Ecto neural progenitor cell (in vitro differentiated cells): ENCODE results near the gene CCDC34.
"Not testable (repeated sequence)": the region's sequence is repeated elsewhere in the genome, so short reads cannot be mapped to it uniquely, and the experiment has no call there.

Experiments used
- DNase-seq: peaks from one replicate; pipeline ENCODE4 v3.0.0-alpha.2; 2018; ENCODE audit warnings: low spot score

CCDC34 gene

DNA sequence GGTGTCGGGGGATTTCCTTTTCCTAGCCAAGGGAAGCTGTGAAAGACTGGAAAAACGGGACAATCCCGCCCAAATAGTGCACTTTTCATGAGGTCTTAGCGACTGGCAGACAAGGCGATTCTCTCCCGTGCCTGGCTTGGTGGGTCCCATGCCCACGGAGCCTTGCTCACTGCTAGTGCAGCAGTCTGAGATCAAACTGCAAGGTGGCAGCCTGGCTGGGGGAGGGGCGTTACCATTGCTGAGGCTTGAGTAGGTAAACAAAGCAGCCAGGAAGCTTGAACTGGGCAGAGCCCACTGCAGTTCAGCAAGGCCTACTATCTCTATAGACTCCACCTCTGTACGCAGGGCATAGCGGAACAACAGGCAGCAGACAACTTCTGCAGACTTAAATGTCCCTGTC lies 41.7 kb downstream of the CCDC34 start:
- DNase-seq: not testable (repeated sequence)

DNA sequence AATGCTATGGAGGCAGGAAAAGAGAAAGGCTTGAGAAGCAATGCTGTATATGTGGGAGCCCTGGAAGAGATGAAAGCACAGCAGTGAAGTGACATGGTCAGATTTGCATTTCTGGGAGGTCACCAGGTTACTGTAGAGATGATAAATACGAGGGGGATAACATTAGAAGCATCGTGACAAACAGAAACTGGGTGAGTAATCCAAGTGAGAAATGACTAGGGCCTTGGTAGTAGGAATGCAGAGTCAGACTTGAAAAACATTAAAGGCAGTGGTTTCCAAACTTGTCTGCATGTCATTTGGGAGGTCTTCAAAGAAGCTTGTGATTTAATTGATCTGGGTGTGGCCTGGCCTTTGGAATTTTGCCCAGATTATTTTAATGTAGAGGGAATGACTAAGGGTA lies 43.9 kb downstream of the CCDC34 start:
- no peak for DNase-seq

DNA sequence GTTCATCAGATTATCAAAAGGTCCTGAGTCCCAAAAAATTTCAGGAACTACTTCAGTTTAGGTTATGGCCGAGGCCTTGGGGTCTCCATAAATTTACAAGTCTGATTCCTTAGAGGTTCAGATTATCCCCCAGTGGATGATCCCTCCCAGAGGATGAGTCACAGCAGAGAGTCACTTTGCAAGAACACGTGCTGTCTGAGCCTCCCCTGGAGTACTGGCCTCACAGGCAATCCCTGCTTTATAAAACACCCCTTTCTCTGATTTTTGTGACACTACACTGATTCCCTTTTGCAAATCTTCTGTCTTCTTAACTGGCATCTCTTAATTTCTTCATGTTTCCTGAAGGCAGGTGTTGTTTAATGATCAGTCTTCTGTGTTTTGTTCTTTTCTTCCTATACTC lies 45.3 kb downstream of the CCDC34 start:
- DNase-seq: no peak

DNA sequence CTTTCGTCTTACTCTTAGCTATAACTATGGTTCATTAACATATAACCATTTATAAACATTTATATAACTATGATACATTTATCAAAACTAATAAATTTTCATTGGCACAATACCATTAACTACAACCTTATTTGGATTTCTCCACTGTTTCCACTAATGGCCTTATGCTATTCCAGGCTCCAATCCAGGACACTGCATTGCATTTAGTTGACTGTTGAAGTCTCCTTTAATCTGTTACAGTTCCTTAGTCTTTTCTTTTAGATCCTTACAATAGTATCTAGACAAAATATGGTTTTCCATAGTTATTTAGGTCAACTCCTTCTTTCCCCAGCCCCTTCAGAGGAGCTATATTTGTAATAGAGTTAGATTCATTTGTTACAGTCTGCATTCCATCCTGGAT lies 47.2 kb downstream of the CCDC34 start:
- no peak for DNase-seq

DNA sequence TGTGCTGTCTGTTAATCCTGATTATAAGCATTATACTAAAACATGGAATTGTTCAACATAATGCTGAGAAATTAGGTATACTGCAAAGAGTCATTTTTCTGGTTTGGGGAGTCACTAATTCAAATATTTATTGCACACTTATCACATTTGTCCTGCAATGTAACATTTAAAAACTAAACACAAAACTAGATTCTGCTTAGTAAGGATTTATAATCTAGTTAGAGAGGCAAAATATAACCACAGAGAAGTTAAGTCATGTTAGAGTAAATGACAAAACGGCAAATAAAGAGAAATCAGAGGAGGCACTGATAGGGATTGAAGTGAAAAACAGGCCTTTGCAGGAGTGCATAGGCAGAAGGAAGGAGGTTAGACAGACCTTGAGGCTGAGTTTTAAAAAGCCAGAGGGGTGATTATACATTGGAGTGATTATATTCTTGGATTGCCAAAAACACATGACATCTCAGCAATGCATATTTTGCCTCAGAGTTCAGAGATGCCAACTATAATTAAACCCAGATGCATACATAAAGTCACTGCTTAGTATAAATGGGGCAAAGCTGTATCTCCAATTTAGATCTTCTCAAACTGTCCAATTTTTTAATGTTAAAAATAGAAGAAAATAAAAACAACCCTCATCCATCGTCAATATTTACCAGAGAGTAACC lies 49.7 kb downstream of the CCDC34 start:
- no peak for DNase-seq

DNA sequence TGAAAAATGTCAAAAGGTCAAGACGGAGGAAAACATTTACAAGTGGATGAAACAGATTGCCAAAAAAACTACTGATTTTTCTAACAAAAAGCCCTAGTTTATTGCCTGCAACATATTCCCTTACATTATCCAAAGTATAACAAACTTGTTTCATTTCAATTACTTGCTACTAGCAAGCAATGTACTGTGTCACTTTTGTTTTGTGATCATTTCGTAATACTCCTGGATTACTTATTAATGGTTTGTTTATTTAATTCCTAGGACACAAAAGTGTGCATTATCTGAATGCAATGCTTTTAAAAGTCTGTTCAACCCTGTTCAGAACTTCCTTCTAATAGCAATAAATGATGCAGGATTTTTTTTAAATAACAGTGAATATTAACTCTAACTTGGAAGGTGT lies 50.9 kb downstream of the CCDC34 start:
- no peak for DNase-seq

DNA sequence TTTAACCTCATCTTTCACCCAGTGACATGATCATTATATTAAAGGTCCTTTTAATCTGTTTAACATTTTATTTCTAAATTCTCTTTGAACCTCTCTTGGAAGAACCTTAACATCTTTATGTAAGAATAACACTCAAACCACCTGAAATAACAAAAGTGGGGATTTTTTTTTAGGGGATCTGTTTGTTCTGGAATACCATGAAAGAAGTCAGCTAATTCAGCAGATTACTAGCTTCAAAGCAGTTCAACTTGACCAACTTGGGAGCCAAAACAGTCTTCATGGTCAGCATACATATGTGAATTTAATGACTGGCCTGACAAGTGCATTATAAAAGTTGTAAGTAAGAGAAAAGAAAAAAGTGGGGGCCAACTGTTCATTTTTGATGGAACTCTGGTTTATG lies 52.3 kb downstream of the CCDC34 start:
- DNase-seq: no peak

DNA sequence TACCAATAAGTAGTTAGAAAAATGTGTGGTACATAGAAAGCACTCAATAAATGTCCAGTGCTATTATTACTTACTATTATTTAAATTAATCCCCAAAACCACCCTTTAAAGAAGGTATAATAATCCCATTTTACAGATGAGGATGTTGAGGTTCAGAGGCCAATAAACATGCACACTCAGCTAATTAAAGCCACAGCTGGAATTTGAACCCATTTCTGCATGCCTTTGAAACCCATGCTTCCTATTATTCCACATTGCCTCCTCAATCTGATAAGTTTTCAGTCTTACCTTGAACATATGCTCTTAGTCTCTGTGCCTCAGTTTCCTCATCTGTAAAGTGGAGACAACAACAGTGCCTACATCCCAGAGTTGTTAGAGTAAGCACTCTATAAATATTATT lies 52.8 kb downstream of the CCDC34 start:
- no peak for DNase-seq

DNA sequence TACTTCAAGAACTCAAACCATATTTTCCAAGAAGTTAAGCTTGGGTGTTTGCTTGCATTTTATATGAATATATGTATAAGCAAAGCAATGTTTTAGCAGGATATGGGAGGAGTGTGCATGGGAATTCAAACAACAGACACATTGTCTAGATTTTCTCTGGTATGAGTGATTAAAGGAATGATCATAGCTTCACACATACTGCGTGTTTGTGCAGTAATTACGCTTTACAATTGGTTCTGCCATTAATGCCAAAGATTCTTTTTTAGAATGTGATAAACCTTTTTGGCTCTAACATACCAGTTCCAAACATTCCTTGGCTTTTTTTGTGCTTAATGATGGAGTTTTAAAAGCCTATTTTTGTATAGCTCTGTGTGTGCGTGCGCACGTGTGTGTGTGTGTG lies 54.0 kb downstream of the CCDC34 start:
- no peak for DNase-seq

DNA sequence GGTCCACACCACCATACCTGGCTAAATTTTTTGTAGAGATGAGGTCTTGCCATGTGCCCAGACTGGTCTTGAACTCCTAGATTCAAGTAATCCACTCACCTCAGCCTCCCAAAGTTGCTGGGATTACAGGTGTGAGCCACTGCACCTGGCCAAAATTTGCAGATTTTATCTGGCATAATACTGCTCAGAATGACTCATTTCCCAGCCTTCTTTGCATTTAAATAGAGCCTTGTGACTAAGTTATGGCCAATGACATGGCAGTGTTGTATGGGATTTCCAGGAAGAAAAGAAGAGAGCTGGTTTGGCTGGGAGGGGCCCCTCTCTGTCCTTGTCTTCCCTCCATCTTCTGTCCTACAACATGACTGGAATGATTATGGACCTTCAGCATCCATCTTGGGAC lies 55.8 kb downstream of the CCDC34 start:
- no peak for DNase-seq

DNA sequence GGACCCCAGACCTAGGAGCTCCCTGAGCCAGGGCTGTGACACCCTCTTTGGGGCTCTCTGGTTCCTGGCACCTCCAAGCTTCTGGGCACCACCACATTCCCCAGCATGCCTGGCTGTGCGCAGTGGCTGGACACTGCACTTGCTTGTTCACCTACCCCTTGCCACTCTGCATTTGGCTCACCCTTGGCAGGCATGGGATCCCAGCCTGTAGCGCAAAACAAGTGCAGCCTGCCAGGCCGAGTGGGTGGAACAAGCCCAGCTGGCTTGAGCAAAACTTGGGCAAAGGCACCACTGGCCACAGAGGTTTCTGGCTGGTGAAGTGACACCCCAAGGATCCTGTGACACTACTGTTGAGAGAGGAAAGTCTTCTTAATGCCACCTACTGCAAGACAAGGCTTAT lies 57.3 kb downstream of the CCDC34 start:
- no peak for DNase-seq

DNA sequence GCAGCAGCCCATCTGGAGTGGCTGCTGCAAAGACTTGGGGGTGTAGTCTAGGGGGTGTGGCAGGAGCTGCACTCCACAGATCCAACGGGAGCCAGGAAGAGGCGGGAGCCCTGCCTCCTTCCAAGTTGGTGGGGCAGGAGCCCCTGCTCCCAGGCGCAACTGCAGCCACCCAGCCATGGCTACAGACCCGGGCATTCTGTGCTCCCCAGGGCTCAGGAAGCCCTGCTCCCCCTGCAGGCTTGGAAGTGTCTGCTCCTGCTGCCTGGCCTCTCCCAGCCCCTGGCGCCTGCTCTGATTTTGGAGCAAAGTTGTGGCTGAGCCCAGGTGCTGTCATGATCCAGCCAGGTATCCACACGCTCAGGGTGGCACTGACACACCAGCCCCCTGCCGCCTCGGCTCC lies 58.5 kb downstream of the CCDC34 start:
- peak; percentile 58 for DNase-seq

DNA sequence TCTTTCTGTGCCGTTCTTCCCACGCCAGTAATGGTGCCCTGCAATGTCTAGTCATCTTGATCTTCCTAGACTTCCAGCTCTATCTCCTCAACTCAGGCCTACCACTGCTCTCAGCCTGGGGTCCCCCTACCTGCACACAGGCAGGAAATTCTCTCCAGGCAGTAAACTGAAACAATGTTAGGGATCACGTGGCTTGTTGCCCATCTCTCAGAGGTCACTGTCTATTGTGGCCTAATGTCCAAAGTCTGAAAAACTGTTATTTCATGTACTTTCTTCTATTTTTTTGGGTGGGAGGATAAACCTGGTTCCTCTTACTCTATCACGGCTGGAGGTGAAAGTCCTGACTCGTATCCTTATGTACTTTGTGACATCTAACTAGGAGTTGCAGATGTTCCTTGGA lies 59.1 kb downstream of the CCDC34 start:
- no peak for DNase-seq

DNA sequence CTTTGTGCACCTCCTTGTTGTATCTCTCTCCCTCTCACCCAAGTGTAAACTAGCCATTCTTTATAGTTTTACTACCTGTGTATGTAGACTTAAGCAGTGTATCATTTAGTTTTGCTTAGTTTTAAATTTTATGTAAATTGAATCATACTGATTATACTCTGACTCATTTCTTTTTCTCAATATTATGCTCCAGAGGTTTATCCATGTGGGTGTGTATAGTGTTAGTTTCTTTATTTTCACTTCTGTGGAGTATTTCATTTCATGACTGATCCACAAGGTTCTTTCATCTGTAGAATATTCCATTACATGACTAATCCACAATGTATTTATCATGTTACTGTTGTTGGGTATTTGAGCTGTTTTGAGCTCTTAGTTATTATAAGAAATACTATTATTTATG lies 62.0 kb downstream of the CCDC34 start:
- no peak for DNase-seq

DNA sequence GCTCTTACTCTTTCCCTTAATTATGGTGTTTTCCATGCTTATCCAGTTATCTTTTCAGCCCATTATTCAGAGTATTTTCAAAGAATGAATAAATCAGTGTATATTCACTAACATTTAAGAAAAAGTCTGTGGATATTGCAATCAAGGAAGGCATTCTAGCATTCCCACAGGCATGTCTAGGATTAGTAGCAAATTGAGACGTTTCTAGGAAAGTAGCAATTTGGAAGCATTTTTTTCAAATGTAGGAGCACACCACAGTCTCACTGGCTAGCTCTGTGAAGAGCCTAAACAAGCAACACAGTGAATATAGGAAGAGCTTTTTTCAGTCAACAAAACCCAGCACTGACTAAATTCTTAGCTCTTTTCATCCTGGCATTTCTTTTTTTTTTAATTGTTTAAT lies 65.4 kb downstream of the CCDC34 start:
- DNase-seq: no peak

DNA sequence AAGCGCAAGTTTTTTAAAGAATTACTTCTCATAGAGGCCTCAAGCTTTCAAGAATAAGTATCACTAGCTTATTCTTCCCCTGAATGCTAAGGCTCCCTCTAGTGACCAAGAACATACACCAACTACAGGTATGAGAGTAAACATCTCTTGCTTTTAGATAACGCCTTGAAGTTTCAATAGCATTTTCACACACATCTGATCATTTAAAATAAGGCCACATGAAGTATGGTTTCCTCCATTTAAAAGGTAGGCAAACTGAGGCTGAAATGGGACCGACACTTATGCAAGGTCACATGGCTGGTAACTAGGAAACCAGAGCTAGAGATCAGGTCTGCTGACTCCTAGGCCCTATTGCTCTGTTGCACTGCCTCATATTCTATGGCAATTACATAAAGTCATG lies 66.5 kb downstream of the CCDC34 start:
- no peak for DNase-seq

DNA sequence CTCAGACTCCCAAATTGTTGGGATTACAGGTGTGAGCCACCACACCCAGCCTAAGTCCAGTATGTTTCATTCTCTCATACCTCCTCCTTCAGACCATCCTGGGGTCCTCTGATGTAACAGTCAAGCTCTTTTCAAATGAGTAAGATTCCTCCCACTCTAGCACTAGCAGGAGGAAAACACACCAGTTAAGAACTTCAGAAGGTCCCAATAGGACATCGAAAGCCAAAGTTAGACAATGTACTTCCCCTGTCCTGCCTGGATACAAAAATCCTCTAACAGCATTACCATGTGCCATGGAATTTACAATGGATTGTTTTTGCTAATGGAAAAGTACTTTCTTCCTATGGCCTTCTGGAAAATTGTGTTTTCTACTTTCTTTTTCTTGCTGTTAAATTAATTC lies 67.1 kb downstream of the CCDC34 start:
- DNase-seq: no peak

DNA sequence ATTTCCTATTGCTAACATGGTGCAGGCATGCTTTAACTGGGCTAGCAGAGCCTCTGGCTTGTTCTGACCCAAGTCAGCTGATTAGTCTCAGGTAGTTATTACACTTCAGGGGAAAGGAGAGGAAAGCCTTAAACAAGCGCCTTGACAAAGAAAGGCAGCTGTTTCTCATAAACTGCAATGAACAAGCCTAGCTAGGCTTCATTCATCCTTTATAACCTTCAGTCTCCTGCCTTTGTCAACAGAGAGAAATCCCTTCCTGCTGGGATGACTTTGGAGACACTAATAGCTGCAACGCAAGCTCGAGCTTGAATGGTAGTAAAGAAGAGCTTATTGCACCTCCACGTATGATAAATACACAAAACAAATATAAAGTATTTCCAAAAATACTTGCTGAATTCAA lies 68.4 kb downstream of the CCDC34 start:
- no peak for DNase-seq

DNA sequence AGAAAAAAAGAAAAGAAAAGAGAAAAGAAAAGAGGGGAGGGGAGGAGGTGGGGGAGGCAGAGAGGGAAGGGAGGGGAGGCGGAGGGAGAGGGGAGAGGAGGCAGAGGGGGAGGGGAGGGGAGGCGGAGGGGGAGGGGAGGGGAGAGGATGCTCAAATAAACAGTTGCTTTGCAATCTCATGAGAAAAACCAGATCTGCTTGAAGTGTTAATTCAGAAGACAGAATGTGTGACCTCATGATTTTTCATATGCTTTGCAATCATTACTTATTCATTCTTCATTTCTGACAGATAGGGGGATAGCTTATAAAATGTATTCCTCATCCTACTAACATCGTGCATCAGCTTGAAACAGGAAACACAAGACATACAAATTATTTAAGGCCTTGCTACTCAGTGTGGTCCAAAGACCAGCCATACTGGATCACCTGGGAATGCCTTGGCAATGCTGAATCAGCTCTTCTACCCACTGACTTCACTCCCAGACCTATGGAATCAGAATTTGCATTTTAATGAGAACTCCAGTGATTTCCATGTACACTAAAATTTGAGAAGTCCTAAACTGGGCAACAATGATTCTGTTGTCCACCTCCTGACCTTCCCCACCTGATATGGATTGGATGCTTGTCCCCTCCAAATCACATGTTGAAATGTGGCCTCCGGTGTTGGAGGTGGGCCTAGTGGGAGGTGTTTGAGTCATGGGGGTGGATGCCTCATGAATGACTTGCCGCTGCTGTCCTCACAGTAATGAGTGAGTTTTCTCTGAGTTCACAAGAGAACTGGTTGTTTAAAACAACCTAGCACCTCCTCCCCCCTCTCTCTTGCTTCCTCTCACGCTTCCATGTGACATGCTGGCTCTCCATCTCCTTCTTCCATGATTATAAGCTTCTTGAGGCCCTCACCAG lies 69.2 kb downstream of the CCDC34 start:
- DNase-seq: no peak

DNA sequence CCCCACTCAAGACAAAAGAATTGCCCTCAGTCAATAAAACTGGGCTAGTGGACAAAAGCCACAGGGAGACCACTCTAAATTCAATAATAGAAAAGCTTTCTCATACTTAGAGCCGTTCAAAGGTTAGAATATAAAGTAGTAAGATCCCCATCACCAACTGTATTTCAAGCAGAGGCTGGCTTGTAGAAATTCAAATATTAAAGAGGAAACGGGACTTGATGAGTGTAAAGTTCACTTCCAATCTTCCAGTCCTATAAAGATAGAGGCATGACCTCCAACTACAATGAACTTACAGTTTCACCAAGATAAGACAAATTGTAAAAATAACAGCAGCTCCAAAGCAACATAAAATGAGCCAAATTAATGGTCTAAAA lies 70.4 kb downstream of the CCDC34 start:
- no peak for DNase-seq

DNA sequence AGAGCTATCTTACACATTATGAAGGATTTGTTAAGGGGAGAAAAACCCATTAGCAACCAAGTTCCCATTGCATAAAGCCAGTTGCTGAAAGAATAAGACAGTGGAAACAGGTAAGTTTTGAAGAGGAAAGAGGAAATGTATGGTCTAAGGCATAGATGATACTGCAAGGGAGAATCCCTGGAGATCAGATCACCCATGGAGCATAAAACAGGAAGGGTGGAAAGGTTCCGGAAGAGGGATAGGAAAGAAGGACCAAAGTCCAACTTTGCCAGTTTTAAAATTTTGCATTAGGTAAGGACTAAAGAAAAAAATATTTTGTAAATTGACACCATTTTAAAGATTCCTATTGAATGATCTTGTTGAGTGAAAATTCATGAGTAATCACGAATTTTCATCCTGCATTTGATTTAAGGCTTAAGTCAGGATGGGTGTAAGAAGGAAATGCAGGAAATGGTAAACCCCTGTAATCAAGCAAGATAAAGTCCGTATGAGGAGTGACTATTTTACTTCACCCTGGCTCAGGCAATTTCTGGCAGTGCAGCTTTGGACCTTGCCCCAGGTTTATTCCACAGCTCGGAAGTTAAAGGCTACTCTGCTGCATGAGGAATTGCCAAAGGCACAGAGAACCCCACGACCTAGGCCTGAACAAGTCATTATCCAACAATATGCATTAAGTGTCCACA lies 70.9 kb downstream of the CCDC34 start:
- no peak for DNase-seq

DNA sequence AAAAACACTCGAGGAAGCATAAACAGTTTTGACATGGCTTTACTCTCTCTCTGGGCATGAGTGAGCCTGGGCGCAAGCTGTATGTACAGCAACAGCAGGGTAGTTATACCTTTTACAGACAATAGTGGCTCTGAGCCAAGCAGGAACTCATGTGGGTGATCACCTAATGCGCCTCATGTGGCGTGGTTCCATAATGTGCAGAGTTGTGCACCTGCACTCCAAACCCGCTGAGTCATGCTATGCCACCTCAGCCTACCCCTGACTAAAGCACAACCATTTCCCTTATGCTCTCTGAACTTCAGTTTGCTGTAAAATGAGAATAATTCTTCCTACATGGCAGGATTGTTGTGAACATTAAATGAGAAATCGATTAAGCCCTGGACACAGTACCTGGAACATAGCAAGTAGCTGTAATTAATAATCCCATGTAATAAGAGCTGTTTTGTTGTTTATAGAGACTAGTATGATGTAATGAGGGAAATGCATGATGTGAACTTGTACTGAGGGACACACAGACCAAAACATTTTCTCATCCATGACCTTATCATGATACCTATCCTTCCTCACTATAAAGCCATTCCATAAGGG lies 71.6 kb downstream of the CCDC34 start:
- DNase-seq: no peak
